ENCODE results near the gene PGAP6.
"Not testable (repeated sequence)": the region's sequence is repeated elsewhere in the genome, so short reads cannot be mapped to it uniquely, and the experiment has no call there.

GRCh38 chr16:422179-422578 lies 40.4 kb upstream of the PGAP6 start:
- not testable (repeated sequence) for TF ChIP-seq CTCF (IDR thresholded peaks at IDR 0.05; ENCODE audit: insufficient read depth, low read depth, low read length); EZH2 (IDR thresholded peaks at IDR 0.05; ENCODE audit: insufficient read depth, low read length)

Measured in astrocyte (in vitro differentiated cells and primary cell).